SK-N-MC (cell line): Measurements from ENCODE around the gene CTBP2.

Source experiments
- EZH2 ChIP-seq: fragments of 200-600 bp; sonication (generic); IDR thresholded peaks from one replicate; pipeline ENCODE4 v1.6.1; 2017; ENCODE audit warnings: antibody characterized with exemption
- FOXP2 ChIP-seq: optimal IDR thresholded peaks from 2 replicates; pipeline ENCODE3; 2011; ENCODE audit warnings: mild to moderate bottlenecking, moderate library complexity; ENCODE audit not compliant: insufficient read depth; ENCODE audit errors: extremely low read length, control extremely low read depth
- POLR2AphosphoS5 ChIP-seq: IDR thresholded peaks from 2 replicates; pipeline ENCODE4 v1.6.1; 2012; ENCODE audit warnings: mild to moderate bottlenecking, low read depth, low read length, borderline replicate concordance

DNA sequence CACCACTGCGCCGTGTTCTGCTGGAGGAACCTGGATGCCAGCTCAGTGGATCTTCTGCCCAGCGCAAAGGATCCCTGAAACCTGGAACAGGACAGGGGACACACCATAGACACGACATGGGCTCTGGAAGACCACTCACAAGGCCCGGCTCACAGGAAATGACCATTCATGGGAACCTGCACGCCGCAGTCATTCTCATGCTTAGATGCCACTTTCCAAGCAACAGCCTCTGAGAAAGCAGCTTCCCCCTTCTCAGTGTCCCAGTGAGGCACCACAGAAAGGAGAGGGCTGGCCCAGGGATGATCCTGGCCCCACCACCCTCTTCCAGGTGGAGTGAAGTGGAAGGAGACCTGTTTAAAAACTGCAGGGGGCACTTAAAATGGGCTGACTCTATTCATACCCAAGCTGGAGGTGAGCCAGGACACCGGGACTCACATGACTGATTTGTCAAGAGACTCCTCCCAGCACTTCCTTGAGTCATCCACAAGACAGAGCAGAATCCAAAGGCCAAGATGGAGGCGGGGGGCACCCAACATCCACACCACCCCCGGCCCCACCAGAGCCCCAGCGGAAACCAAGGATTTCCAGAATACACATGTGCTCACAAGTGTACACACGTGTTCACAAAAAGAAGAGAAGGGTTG lies 11.2 kb downstream of the CTBP2 start:
- no peak for TF ChIP-seq POLR2AphosphoS5
- no peak for TF ChIP-seq EZH2
- TF ChIP-seq FOXP2: no peak
